ENCODE results near the gene PLXNB3.
"Not testable (repeated sequence)": the region's sequence is repeated elsewhere in the genome, so short reads cannot be mapped to it uniquely, and the experiment has no call there.

The PLXNB3 gene

GRCh38 chrX:153794018-153794896 lies 30.2 kb downstream of the PLXNB3 start, which contains the start of the genes IDH3G and SSR4:
TSS of gene IDH3G (minus strand) at chrX:153794375. CDS start at chrX:153794326, 49 bp downstream.
TSS of gene SSR4 (plus strand) at chrX:153794668. CDS start at chrX:153794688, 20 bp downstream.
- peak; percentile 95 for DNase-seq

GRCh38 chrX:153794897-153795816 lies 31.1 kb downstream of the PLXNB3 start:
- no peak for DNase-seq

DNA sequence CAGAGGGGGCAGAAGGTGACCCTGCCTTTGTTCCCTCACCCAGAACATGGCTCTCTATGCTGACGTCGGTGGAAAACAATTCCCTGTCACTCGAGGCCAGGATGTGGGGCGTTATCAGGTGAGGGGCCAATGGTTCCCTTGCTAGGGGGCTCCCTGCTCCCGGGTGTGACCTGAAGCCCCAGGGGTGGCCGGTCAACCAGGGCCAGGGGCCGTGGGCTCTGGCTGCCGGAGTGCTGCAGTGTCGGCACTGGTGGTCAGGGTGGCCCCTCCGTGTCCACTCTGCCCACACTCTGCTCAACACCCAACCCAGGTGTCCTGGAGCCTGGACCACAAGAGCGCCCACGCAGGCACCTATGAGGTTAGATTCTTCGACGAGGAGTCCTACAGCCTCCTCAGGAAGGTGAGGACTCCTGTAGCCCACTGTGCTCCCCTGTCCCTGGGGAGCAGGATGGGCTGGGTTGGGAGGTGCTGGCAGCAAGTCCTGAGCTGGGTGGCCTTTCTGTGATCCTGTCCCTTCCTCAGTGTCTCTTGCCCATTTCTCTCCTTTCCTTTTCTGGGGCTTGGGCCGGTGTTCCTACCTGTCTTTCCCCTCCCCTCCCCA lies 33.5 kb downstream of the PLXNB3 start:
- DNase-seq: no peak

DNA sequence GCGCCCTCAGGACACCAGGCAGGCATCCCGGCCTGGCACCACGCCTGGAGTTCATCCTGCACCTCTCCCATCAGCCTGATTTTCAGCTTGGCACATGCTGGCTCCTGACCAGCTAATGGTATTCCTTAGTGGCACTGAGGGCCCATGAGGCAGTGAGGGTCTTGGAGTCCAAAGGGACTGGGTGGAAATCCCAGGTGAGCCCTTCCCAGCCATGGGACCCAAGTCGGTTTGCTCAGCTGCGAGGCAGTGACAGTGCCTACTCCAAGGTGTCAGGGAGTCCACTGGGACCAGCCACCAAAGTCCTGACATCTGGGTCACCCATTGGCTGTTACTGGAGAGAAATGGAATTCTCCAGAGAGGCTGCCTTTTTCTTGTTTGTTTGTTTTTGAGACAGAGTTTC lies 35.3 kb downstream of the PLXNB3 start:
- no peak for DNase-seq

DNA sequence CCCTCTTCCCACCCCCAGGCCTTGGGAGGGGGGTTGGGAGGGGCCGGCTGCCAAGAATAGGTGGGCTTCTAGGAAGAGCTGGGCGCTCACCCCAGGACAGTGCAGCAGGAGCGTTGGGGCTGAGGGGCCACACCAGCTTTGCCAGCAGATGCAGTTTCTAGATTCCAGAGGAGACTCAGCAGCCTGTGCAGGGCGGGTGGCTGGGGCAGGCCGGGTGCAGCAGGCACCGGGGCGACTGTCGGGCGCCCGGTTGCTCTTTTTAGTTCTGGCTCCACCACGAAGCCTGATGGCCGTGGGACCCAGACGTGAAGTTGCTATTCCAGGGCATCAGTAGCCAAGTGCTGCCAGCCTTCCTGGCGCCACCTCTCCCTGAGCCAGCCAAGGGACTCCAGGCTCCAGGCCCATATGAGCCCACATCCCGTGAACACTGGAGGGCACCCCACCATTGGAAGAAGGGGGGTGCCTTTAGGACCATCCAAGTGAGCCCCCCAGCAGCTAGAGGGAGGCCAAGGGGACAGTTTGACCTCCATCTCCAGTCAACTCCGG lies 36.2 kb downstream of the PLXNB3 start:
- DNase-seq: no peak

DNA sequence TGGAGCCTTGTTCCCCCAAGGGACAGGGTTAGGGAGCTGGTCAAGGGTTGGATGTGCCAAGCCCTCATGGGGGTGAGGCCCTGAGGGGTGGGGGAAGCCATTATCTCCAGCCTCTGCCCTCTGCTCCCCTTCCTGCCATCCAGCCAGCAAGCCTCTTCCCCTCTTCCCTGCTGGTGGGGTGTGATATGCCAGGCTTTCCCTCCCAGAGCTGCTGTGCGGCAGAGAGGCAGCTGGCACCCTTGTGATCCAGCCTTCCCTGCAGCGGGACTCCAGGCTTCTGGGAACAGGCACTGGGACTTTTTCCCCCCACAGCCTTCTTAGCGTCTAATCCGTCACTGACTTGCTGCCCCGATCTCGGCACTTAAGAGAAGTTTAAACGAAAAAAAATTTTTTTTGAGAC lies 36.7 kb downstream of the PLXNB3 start:
- no peak for DNase-seq

DNA sequence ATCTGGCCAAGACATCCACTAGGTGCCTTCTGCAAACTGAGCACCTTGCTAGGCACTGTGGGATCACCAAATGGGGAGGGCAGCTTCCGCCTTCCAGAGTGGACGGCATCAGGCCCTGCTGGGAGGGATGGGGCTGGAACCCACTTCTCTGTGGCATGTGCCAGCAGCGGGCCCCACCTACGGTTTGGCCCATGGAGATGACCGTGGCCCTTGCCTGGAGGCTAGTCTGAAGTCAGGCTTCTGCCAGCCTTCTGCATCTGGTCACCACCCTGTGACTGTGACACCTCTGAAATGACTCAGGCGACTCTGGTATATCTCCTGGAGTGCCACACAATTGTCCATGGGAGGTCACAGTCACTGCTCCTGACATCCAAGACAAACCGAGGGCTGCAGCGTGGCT lies 37.6 kb downstream of the PLXNB3 start:
- no peak for DNase-seq

GRCh38 chrX:153802513-153803045 lies 38.5 kb downstream of the PLXNB3 start:
- no peak for DNase-seq

GRCh38 chrX:153803211-153804099 lies 39.4 kb downstream of the PLXNB3 start:
- DNase-seq: no peak

GRCh38 chrX:153804100-153804595 lies 40.1 kb downstream of the PLXNB3 start:
- DNase-seq: no peak

- DNase-seq: no peak
These were observed 40.6 kb downstream of the PLXNB3 start for GRCh38 chrX:153804621-153805020.

GRCh38 chrX:153805436-153805835 lies 41.4 kb downstream of the PLXNB3 start:
- DNase-seq: no peak

- DNase-seq: no peak
These were observed 43.0 kb downstream of the PLXNB3 start for GRCh38 chrX:153806999-153807575.

GRCh38 chrX:153807976-153808375 lies 43.9 kb downstream of the PLXNB3 start:
- no peak for DNase-seq

DNA sequence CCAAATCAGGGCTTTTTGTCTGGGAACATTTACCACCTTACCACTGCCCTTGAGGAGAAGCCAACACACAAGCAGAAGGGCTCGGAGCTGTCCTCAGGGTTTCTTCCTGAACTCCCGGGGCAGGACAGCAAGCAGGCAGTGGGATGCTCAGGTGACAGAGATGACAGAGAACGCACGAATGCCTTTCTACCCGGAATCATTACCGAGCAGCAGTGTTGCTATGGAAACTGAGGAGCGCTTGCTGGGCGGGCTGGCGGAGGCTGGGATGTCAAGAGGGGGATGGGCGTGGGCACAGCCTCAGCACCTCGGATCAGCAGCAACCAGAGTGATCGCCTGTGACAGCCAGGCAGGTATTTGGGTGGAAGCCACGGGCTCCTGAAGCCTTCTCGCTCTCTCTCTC lies 48.2 kb downstream of the PLXNB3 start:
- no peak for DNase-seq

DNA sequence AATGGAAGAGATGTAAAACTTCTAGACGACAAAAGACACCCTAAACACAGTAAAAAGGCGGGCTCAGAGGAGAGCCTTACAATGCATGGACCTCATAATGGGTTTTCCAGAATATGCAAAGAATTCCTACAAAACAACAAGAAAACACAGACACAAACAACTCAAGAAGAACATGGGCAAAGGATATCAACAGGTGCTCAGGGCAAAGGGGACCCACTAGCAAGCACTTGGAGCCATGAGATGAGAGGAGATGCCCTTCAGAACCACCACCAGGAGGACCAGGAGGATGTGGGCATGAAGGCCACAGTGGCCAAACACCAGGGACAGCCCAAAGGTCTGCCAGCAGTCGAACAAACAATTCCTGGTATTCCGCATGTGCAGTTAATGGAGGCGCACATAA lies 49.1 kb downstream of the PLXNB3 start:
- no peak for DNase-seq

DNA sequence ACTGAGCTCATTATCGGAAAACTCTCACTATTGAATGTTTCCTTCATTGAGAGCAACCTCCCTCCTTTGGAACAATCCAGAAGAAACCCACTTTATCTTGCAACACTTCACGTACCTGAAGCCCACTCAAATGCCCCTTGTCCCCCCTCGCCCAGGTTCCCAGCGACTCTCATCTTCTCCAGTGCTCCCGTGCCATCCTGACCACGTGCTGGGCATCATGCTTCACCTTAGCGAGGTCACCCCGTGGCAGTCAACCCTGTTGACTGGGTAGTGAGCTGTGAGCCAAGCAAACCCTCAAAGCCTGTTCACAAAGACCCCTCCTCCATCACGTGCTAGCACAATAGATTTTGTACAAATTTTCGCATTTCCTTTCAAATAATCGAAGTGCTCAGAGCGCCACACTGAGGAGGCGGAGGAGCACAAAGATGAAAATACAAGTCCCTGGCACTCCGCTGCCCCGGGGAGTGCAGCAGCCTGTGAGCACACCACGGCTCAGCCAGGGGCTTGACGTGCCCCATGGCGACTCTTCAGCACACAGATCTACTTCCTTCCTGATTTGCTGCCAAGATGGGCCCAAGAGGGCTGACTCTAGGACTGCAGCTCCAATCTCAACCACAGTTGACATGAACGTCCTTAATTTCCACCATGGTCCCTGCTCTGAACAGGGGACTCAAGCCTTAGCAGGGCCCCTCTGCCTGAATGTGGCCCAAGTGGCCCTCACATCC lies 50.7 kb downstream of the PLXNB3 start:
- DNase-seq: no peak

DNA sequence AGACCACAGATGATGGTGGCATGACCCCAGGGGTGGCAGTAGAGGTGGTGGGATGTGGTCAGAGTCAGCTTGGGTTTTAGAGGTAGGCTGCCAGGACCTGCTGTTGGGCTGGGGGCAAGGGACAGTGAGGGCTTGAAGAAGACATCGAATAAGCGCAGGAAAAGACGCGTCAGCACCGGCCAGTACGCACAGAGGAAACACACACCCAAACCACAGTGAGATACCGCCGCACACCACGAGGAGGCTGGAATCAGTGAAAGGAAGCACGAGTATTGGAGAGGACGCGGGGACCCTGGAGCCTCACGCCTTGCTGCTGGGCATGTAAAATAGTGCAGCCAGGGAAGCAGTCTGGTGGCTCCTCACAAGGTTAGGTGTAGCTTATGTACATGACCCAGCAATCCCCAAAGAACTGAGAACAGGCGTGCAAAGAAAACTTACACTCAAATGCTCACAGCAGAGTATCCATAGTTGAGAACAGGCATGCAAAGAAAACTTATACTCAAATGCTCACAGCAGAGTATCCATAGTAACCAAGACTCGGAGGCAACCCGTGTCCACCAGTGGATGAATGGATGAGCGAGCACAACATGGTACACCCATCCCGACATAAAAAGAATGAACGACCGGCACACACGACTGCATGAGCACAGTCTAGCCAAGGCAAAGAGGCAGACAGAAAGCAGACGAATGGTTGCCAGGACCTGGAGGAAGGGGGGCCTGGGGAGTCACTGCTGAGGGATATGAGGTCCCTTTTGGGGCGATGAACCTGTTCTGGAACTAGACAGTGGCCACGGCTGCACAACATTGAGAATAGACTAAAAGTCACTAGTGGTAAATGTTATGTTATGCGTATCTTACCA lies 53.0 kb downstream of the PLXNB3 start:
- no peak for DNase-seq

DNA sequence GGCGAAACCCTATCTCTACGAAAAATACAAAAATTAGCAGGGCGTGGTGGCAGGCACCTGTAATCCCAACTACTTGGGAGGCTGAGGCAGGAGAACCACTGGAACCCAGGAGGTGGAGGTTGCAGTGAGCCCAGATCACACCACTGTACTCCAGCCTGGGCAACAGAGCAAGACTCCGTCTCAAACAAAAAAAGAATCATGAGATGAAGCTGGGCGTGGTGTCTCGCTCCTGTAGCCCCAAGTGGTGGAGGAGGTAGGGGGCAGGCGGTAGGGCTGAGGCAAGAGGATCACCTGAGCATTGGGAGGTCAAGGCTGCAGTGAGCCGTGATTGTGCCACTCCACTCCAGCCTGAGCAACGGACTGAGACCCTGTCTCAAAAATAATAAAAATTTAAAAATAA lies 54.0 kb downstream of the PLXNB3 start:
- not testable (repeated sequence) for DNase-seq
